Mesothelial cell of epicardium (in vitro differentiated cells): ENCODE data around the gene RASSF4. TPM values are rescaled to one million over a fixed set of nuclear protein-coding genes. Genes with fewer than 3 reads are reported as not detected.

Experiments
- DNase-seq, 2 experiments: peaks; one replicate each; pipeline ENCODE4 v3.0.0; 2021; ENCODE audit warnings: low spot score in 2 of 2; ENCODE audit not compliant: unreplicated experiment in 2 of 2
- H3K27ac Mint-ChIP-seq: 2 replicates; pipeline ENCODE4 v1.8.0; 2021; ENCODE audit warnings: mixed read lengths
- H3K27me3 Mint-ChIP-seq: 2 replicates; pipeline ENCODE4 v1.8.0; 2021; ENCODE audit warnings: low read depth, mixed read lengths
- H3K36me3 Mint-ChIP-seq: 2 replicates; pipeline ENCODE4 v1.8.0; 2021; ENCODE audit warnings: mixed read lengths
- H3K4me1 Mint-ChIP-seq: 2 replicates; pipeline ENCODE4 v1.8.0; 2021; ENCODE audit warnings: mixed read lengths
- H3K4me3 Mint-ChIP-seq: 2 replicates; pipeline ENCODE4 v1.8.0; 2021; ENCODE audit warnings: mild to moderate bottlenecking, moderate library complexity, mixed read lengths
- H3K9me3 Mint-ChIP-seq: 2 replicates; pipeline ENCODE4 v1.8.0; 2021; ENCODE audit warnings: mixed read lengths
- CTCF ChIP-seq: fragments of 200-600 bp; sonication (generic); IDR thresholded peaks from one replicate; pipeline ENCODE4 v1.5.0; 2021; ENCODE audit warnings: antibody characterized with exemption; ENCODE audit not compliant: unreplicated experiment
- total RNA-seq: library from RNA; stranded (reverse); gene quantifications from 3 replicates; pipeline ENCODE4 v1.2.1, GENCODE V29; 2021

The RASSF4 gene
- total RNA-seq, 1 donor from 2014 or later = 16.3 TPM

- Mint-ChIP-seq H3K4me3 (peak overlapping the region; percentile 72), H3K4me1 (peaks cover 77% of the 10 kb centered on the region), H3K27ac (peak overlapping the region; percentile 91), H3K36me3 (no peaks in the 10 kb centered on the region), H3K27me3 (no peaks in the 10 kb centered on the region), H3K9me3 (no peaks in the 10 kb centered on the region)
- DNase-seq = no peak
- TF ChIP-seq CTCF = no peak
Observed at GRCh38 chr10:44978213-44978569, 18.6 kb downstream of the RASSF4 start.

- no peaks in the 10 kb centered on the region for H3K27me3 Mint-ChIP-seq
- H3K4me3 Mint-ChIP-seq = peak within 1 kb of the TSS; percentile 72
- H3K27ac Mint-ChIP-seq = peak within 1 kb of the TSS; percentile 91
- no peaks in the 10 kb centered on the region for H3K36me3 Mint-ChIP-seq
- peaks cover 72% of the 10 kb centered on the region for H3K4me1 Mint-ChIP-seq
- DNase-seq = peak; percentile 82 to 89
- H3K9me3 Mint-ChIP-seq = no peaks in the 10 kb centered on the region
- TF ChIP-seq CTCF = no peak
Observed at GRCh38 chr10:44978570-44979280, 19.1 kb downstream of the RASSF4 start, which contains the start of gene DEPP1. TSS of gene DEPP1 (minus strand) at chr10:44978809. CDS start at chr10:44978030, 779 bp downstream.

- H3K9me3 Mint-ChIP-seq = no peaks in the 10 kb centered on the region
- no peak for TF ChIP-seq CTCF
- peaks cover 64% of the 10 kb centered on the region for H3K4me1 Mint-ChIP-seq
- no peak overlapping the region for H3K4me3 Mint-ChIP-seq
- no peak for DNase-seq
- no peaks in the 10 kb centered on the region for H3K36me3 Mint-ChIP-seq
- no peaks in the 10 kb centered on the region for H3K27me3 Mint-ChIP-seq
- H3K27ac Mint-ChIP-seq = peak overlapping the region; percentile 91
Observed at GRCh38 chr10:44979281-44980191, 19.9 kb downstream of the RASSF4 start.

- Mint-ChIP-seq H3K27me3 (no peaks in the 10 kb centered on the region), H3K4me1 (peaks cover 60% of the 10 kb centered on the region), H3K36me3 (no peaks in the 10 kb centered on the region), H3K9me3 (no peaks in the 10 kb centered on the region), H3K27ac (peak overlapping the region; percentile 84), H3K4me3 (no peak overlapping the region)
- DNase-seq = no peak
- TF ChIP-seq CTCF = no peak
Observed at GRCh38 chr10:44980309-44981171, 20.9 kb downstream of the RASSF4 start.
